ENCODE measurements around the gene FNIP1.

The FNIP1 gene

GRCh38 chr5:131716650-131717049 is 80.2 kb downstream of the FNIP1 start:
- H3K4me3 ChIP-seq (ENCODE audit: low read depth, low read length): no peak overlapping the region
- DNase-seq (ENCODE audit: low read depth): no peak
- TF ChIP-seq CTCF (IDR thresholded peaks at IDR 0.05; ENCODE audit: control insufficient read depth, extremely low read depth, insufficient read depth): no peak

- TF ChIP-seq CTCF (IDR thresholded peaks at IDR 0.05; ENCODE audit: control insufficient read depth, extremely low read depth, insufficient read depth): no peak
- no peak overlapping the region for H3K4me3 ChIP-seq (ENCODE audit: low read depth, low read length)
Measured at GRCh38 chr5:131710391-131710790, 86.4 kb downstream of the FNIP1 start.

GRCh38 chr5:131709043-131709442 is 87.8 kb downstream of the FNIP1 start:
- H3K4me3 ChIP-seq (ENCODE audit: low read depth, low read length): no peak overlapping the region
- DNase-seq (ENCODE audit: low read depth): no peak
- TF ChIP-seq CTCF (IDR thresholded peaks at IDR 0.05; ENCODE audit: control insufficient read depth, extremely low read depth, insufficient read depth): no peak

More at GRCh38 chr5:131710391-131710790, 86.4 kb downstream of the FNIP1 start:
- no peak for DNase-seq (ENCODE audit: low read depth)

GRCh38 chr5:131706281-131706680 is 90.5 kb downstream of the FNIP1 start:
- no peak for TF ChIP-seq CTCF (IDR thresholded peaks at IDR 0.05; ENCODE audit: control insufficient read depth, extremely low read depth, insufficient read depth)
- no peak for DNase-seq (ENCODE audit: low read depth)
- no peak overlapping the region for H3K4me3 ChIP-seq (ENCODE audit: low read depth, low read length)

- H3K4me3 ChIP-seq (ENCODE audit: low read depth, low read length): no peak overlapping the region
- no peak for TF ChIP-seq CTCF (IDR thresholded peaks at IDR 0.05; ENCODE audit: control insufficient read depth, extremely low read depth, insufficient read depth)
- DNase-seq (ENCODE audit: low read depth): no peak
Measured at GRCh38 chr5:131694926-131695325, 101.9 kb downstream of the FNIP1 start.

GRCh38 chr5:131693894-131694293 is 102.9 kb downstream of the FNIP1 start:
- no peak overlapping the region for H3K4me3 ChIP-seq (ENCODE audit: low read depth, low read length)
- TF ChIP-seq CTCF (IDR thresholded peaks at IDR 0.05; ENCODE audit: control insufficient read depth, extremely low read depth, insufficient read depth): no peak
- no peak for DNase-seq (ENCODE audit: low read depth)

- DNase-seq (ENCODE audit: low read depth): no peak
- no peak for TF ChIP-seq CTCF (IDR thresholded peaks at IDR 0.05; ENCODE audit: control insufficient read depth, extremely low read depth, insufficient read depth)
- H3K4me3 ChIP-seq (ENCODE audit: low read depth, low read length): no peak overlapping the region
Measured at GRCh38 chr5:131685516-131686171, 111.2 kb downstream of the FNIP1 start.
